HCT116 (cell line): Measurements from ENCODE around the gene PTPN23. TPM values are rescaled to one million over a fixed set of nuclear protein-coding genes. Genes with fewer than 3 reads are reported as not detected.

Source experiments
- ATAC-seq: fragments of 200-7000 bp; cut with Tn5 transposase; 2 replicates; pipeline ENCODE4 v1.9.1; 2020; ENCODE audit warnings: mild to moderate bottlenecking, moderate library complexity
- BruUV-seq: library from RNA; stranded (reverse); fragments of 400-500 nt; replicated peaks from 2 replicates; lab custom pipeline; 2021; lab: Mats Ljungman, UMichigan
- CTCF ChIA-PET: fragments of 300-600 bp; sonication (Branson Sonifier 250); formaldehyde crosslinking; loops from one replicate; lab custom pipeline; 2021; ENCODE audit warnings: antibody characterized with exemption; lab: Charles Lee
- POLR2A ChIA-PET: fragments of 300-600, 350-600 bp; sonication (Branson Sonifier 250); formaldehyde crosslinking; loops from one replicate; lab custom pipeline; 2021; ENCODE audit warnings: antibody characterized with exemption; lab: Charles Lee
- RAD21 ChIA-PET, 2 experiments: fragments of 300-600 bp; sonication (Branson Sonifier 250); formaldehyde crosslinking; loops; one replicate each; lab custom pipeline; 2023; ENCODE audit warnings: low total read pairs in 2 of 2; ENCODE audit not compliant: uncharacterized antibody in 2 of 2, unreplicated experiment in 2 of 2, low non-redundant PET in 1 of 2; lab: Charles Lee
- DNase-seq: peaks from one replicate; pipeline ENCODE4 v3.0.0-alpha.2; 2010; ENCODE audit warnings: low read depth, low spot score
- H2AFZ ChIP-seq: fragments of 200-600 bp; shearing (Covaris generic), sonication (generic); 2 replicates; pipeline ENCODE4 v1.6.1; 2017; ENCODE audit warnings: low read depth, mixed run types, mixed read lengths, antibody characterized with exemption, low read length; ENCODE audit not compliant: poor library complexity, severe bottlenecking
- H3K27ac ChIP-seq: 2 replicates; pipeline ENCODE4 v1.5.1; 2012; ENCODE audit warnings: low read depth, low read length
- H3K27me3 ChIP-seq: fragments of 200-600 bp; sonication (generic); 2 replicates; pipeline ENCODE4 v1.6.1; 2016; ENCODE audit warnings: mixed run types, low read length, mixed read lengths; ENCODE audit not compliant: insufficient read depth
- H3K36me3 ChIP-seq, 2 experiments: fragments of 200-500 bp in 1 of 2; fragments of 200-600 bp in 1 of 2; sonication (Bioruptor generic) in 1 of 2; sonication (generic) in 1 of 2; 2 replicates each; pipeline versions ENCODE4 v1.5.1 to v1.6.1; 2014 to 2016; ENCODE audit warnings: low read length in 2 of 2, inconsistent platforms in 1 of 2, mixed read lengths in 1 of 2, mixed run types in 1 of 2; ENCODE audit not compliant: insufficient read depth in 2 of 2, control insufficient read depth in 1 of 2
- H3K4me1 ChIP-seq, 2 experiments: fragments of 200-600 bp in 1 of 2; sonication (generic) in 1 of 2; 2 replicates each; pipeline versions ENCODE4 v1.5.1 to v1.6.1; 2012 to 2017; ENCODE audit warnings: low read length in 2 of 2, inconsistent platforms in 1 of 2, mild to moderate bottlenecking in 1 of 2, mixed read lengths in 1 of 2, mixed run types in 1 of 2, moderate library complexity in 1 of 2; ENCODE audit not compliant: insufficient read depth in 2 of 2, control insufficient read depth in 1 of 2
- H3K4me2 ChIP-seq: fragments of 200-600 bp; sonication (generic); 2 replicates; pipeline ENCODE4 v1.6.1; 2017; ENCODE audit warnings: mixed run types, low read length, mixed read lengths
- H3K4me3 ChIP-seq, 2 experiments: fragments of 200-600 bp in 1 of 2; sonication (generic) in 1 of 2; replicated peaks in 1 of 2; 2 replicates each; pipeline ENCODE4 v1.5.1; 2011 to 2016; ENCODE audit warnings: low read length in 2 of 2, control low read depth in 1 of 2, low read depth in 1 of 2, mild to moderate bottlenecking in 1 of 2, mixed read lengths in 1 of 2, mixed run types in 1 of 2
- H3K79me2 ChIP-seq: fragments of 200-600 bp; sonication (generic); 2 replicates; pipeline ENCODE4 v1.6.1; 2017; ENCODE audit warnings: mild to moderate bottlenecking, mixed run types, low read length, moderate library complexity, mixed read lengths; ENCODE audit not compliant: insufficient read depth
- H3K9ac ChIP-seq: fragments of 200-600 bp; sonication (generic); 2 replicates; pipeline ENCODE4 v1.6.1; 2016; ENCODE audit warnings: low read length, mixed read lengths
- H3K9me2 ChIP-seq: fragments of 200-600 bp; sonication (generic), shearing (Covaris generic); 2 replicates; pipeline ENCODE4 v1.6.1; 2017; ENCODE audit warnings: mixed run types, mild to moderate bottlenecking, moderate library complexity; ENCODE audit not compliant: insufficient read depth
- H3K9me3 ChIP-seq, 2 experiments: fragments of 200-500 bp in 1 of 2; fragments of 200-600 bp in 1 of 2; sonication (Bioruptor generic) in 1 of 2; sonication (generic) in 1 of 2; 2 replicates each; pipeline ENCODE4 v1.6.1; 2014 to 2017; ENCODE audit warnings: low read length in 2 of 2, mixed read lengths in 2 of 2, inconsistent platforms in 1 of 2, low read depth in 1 of 2, mild to moderate bottlenecking in 1 of 2, mixed run types in 1 of 2, moderate library complexity in 1 of 2; ENCODE audit not compliant: control insufficient read depth in 1 of 2, insufficient read depth in 1 of 2
- H4K20me1 ChIP-seq: fragments of 200-600 bp; sonication (generic), shearing (Covaris generic); 2 replicates; pipeline ENCODE4 v1.6.1; 2017; ENCODE audit warnings: mixed run types, mild to moderate bottlenecking, moderate library complexity; ENCODE audit not compliant: insufficient read depth
- CBX3 ChIP-seq: IDR thresholded peaks from 2 replicates; pipeline ENCODE4 v1.6.1; 2012; ENCODE audit warnings: low read depth
- EZH2 ChIP-seq: fragments of 200-600 bp; sonication (generic); IDR thresholded peaks from 2 replicates; pipeline ENCODE4 v1.6.1; 2017; ENCODE audit warnings: antibody characterized with exemption, mixed run types
- EZH2phosphoT487 ChIP-seq: fragments of 200-600 bp; IDR thresholded peaks from 2 replicates; pipeline ENCODE4 v1.6.1; 2018; ENCODE audit warnings: antibody characterized with exemption, borderline replicate concordance
- POLR2AphosphoS5 ChIP-seq: IDR thresholded peaks from 2 replicates; pipeline ENCODE4 v1.6.1; 2011; ENCODE audit warnings: mild to moderate bottlenecking, low read depth, low read length, moderate library complexity
- SRF ChIP-seq: IDR thresholded peaks from 2 replicates; pipeline ENCODE4 v1.6.1; 2012; ENCODE audit warnings: low read depth
- intact Hi-C: fragments of 100-400 bp; cut with micrococcal nuclease; formaldehyde crosslinking; loops from 2 replicates; pipeline ENCODE4 v1.10.0; 2022
- total RNA-seq: library from RNA; stranded (reverse); gene quantifications from one replicate; pipeline ENCODE4 v1.2.1, GENCODE V29; 2021; ENCODE audit not compliant: unreplicated experiment
- TF ChIP-seq, protein P1 (sequence below): IDR thresholded peaks from 2 replicates; pipeline ENCODE4 v1.6.1; 2012; ENCODE audit warnings: low read depth

Gene PTPN23
- total RNA-seq, 1 experiment from 2014 or later: 56.5 TPM

DNA sequence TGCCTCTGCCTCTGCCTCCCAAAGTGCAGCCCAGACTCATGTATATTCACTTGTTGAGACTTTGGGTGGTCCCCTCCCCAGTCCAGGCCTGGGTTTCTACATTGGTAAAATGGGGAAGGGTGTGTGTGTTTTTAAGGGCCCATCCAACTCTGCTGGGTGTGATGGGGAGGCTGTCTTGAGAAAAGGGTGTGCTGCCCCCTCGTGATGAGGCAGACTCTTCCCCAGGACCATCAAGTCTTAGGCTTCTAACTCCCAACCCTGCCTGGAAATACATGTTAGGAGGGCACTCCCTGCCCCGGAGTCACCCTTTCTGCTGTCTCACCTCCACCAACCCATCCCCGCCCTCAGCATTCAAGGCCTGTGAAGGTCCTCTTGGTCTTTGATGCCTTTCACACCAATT lies 4.4 kb upstream of the PTPN23 start:
- CTCF ChIA-PET: no interaction called here
- RAD21 ChIA-PET: no interaction called here
- no peaks in the 10 kb centered on the region for H4K20me1 ChIP-seq
- H3K9me3 ChIP-seq: no peaks in the 10 kb centered on the region
- H3K27ac ChIP-seq: no peak overlapping the region
- TF ChIP-seq EZH2 (no peak), EZH2phosphoT487 (no peak), SRF (no peak)
- TF ChIP-seq, protein P1, sequence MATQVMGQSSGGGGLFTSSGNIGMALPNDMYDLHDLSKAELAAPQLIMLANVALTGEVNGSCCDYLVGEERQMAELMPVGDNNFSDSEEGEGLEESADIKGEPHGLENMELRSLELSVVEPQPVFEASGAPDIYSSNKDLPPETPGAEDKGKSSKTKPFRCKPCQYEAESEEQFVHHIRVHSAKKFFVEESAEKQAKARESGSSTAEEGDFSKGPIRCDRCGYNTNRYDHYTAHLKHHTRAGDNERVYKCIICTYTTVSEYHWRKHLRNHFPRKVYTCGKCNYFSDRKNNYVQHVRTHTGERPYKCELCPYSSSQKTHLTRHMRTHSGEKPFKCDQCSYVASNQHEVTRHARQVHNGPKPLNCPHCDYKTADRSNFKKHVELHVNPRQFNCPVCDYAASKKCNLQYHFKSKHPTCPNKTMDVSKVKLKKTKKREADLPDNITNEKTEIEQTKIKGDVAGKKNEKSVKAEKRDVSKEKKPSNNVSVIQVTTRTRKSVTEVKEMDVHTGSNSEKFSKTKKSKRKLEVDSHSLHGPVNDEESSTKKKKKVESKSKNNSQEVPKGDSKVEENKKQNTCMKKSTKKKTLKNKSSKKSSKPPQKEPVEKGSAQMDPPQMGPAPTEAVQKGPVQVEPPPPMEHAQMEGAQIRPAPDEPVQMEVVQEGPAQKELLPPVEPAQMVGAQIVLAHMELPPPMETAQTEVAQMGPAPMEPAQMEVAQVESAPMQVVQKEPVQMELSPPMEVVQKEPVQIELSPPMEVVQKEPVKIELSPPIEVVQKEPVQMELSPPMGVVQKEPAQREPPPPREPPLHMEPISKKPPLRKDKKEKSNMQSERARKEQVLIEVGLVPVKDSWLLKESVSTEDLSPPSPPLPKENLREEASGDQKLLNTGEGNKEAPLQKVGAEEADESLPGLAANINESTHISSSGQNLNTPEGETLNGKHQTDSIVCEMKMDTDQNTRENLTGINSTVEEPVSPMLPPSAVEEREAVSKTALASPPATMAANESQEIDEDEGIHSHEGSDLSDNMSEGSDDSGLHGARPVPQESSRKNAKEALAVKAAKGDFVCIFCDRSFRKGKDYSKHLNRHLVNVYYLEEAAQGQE: no peak
- H2AFZ ChIP-seq: no peak overlapping the region
- no peak overlapping the region for H3K4me2 ChIP-seq
- ATAC-seq: no peak
- no peaks in the 10 kb centered on the region for H3K36me3 ChIP-seq
- H3K9ac ChIP-seq: no peak overlapping the region
- no peaks in the 10 kb centered on the region for H3K27me3 ChIP-seq
- DNase-seq: no peak
- peaks cover 9 to 16% of the 10 kb centered on the region in 2 experiments for H3K4me1 ChIP-seq
- H3K79me2 ChIP-seq: peaks cover 18% of the 10 kb centered on the region
- intact Hi-C loops: no loop called here
- H3K9me2 ChIP-seq: no peaks in the 10 kb centered on the region
- H3K4me3 ChIP-seq: no peak overlapping the region
- POLR2A ChIA-PET: no interaction called here
- no TSS peak for BruUV-seq

- Histone ChIP-seq H4K20me1 (no peaks in the 10 kb centered on the region), H3K36me3 (no peaks in the 10 kb centered on the region), H3K79me2 (peaks cover 26% of the 10 kb centered on the region), H3K4me3 (no peak overlapping the region), H3K4me1 (peaks cover 9 to 23% of the 10 kb centered on the region in 2 experiments), H3K4me2 (no peak overlapping the region), H3K9ac (no peak overlapping the region), H3K27ac (no peak overlapping the region), H3K27me3 (no peaks in the 10 kb centered on the region), H3K9me3 (no peaks in the 10 kb centered on the region), H2AFZ (no peak overlapping the region), H3K9me2 (no peaks in the 10 kb centered on the region)
- RAD21 ChIA-PET: no interaction called here
- no peak for DNase-seq
- CTCF ChIA-PET: no interaction called here
- POLR2A ChIA-PET: no interaction called here
- TF ChIP-seq EZH2 (no peak), EZH2phosphoT487 (no peak), CBX3 (no peak), POLR2AphosphoS5 (0 out of 2 replicates have a peak, but pooled peaks have one; percentile 20)
- intact Hi-C loops: no loop called here
- BruUV-seq: no TSS peak
- ATAC-seq: no peak
Measured at GRCh38 chr3:47377186-47377585, 3.6 kb upstream of the PTPN23 start.
